ENCODE measurements around the gene MACROH2A1.

- TF ChIP-seq CTCF (IDR thresholded peaks at IDR 0.05; ENCODE audit: low read depth, low read length) (no peak), POLR2A (IDR thresholded peaks at IDR 0.05; ENCODE audit: extremely low read depth, insufficient read length) (no peak), MAX (IDR thresholded peaks at IDR 0.05; ENCODE audit: low read depth, low read length) (no peak), MYC (IDR thresholded peaks at IDR 0.05; ENCODE audit: low read depth, low read length) (no peak)
Measured at GRCh38 chr5:135448071-135448739, 49.2 kb upstream of the MACROH2A1 start.

All from NB4 (cell line).